HCT116 (cell line): ENCODE results near the gene ADGRE3. TPM values are rescaled to one million over a fixed set of nuclear protein-coding genes. Genes with fewer than 3 reads are reported as not detected.

ENCODE experiments used
- ATAC-seq: fragments of 200-7000 bp; cut with Tn5 transposase; 2 replicates; pipeline ENCODE4 v1.9.1; 2020; ENCODE audit warnings: mild to moderate bottlenecking, moderate library complexity
- BruUV-seq: library from RNA; stranded (reverse); fragments of 400-500 nt; replicated peaks from 2 replicates; lab custom pipeline; 2021; lab: Mats Ljungman, UMichigan
- CTCF ChIA-PET: fragments of 300-600 bp; sonication (Branson Sonifier 250); formaldehyde crosslinking; loops from one replicate; lab custom pipeline; 2021; ENCODE audit warnings: antibody characterized with exemption; lab: Charles Lee
- POLR2A ChIA-PET: fragments of 300-600, 350-600 bp; sonication (Branson Sonifier 250); formaldehyde crosslinking; loops from one replicate; lab custom pipeline; 2021; ENCODE audit warnings: antibody characterized with exemption; lab: Charles Lee
- RAD21 ChIA-PET, 2 experiments: fragments of 300-600 bp; sonication (Branson Sonifier 250); formaldehyde crosslinking; loops; one replicate each; lab custom pipeline; 2023; ENCODE audit warnings: low total read pairs in 2 of 2; ENCODE audit not compliant: uncharacterized antibody in 2 of 2, unreplicated experiment in 2 of 2, low non-redundant PET in 1 of 2; lab: Charles Lee
- DNase-seq: peaks from one replicate; pipeline ENCODE4 v3.0.0-alpha.2; 2010; ENCODE audit warnings: low read depth, low spot score
- H2AFZ ChIP-seq: fragments of 200-600 bp; shearing (Covaris generic), sonication (generic); 2 replicates; pipeline ENCODE4 v1.6.1; 2017; ENCODE audit warnings: low read depth, mixed run types, mixed read lengths, antibody characterized with exemption, low read length; ENCODE audit not compliant: poor library complexity, severe bottlenecking
- H3K27ac ChIP-seq: 2 replicates; pipeline ENCODE4 v1.5.1; 2012; ENCODE audit warnings: low read depth, low read length
- H3K27me3 ChIP-seq: fragments of 200-600 bp; sonication (generic); 2 replicates; pipeline ENCODE4 v1.6.1; 2016; ENCODE audit warnings: mixed run types, low read length, mixed read lengths; ENCODE audit not compliant: insufficient read depth
- H3K36me3 ChIP-seq, 2 experiments: fragments of 200-500 bp in 1 of 2; fragments of 200-600 bp in 1 of 2; sonication (Bioruptor generic) in 1 of 2; sonication (generic) in 1 of 2; 2 replicates each; pipeline versions ENCODE4 v1.5.1 to v1.6.1; 2014 to 2016; ENCODE audit warnings: low read length in 2 of 2, inconsistent platforms in 1 of 2, mixed read lengths in 1 of 2, mixed run types in 1 of 2; ENCODE audit not compliant: insufficient read depth in 2 of 2, control insufficient read depth in 1 of 2
- H3K4me1 ChIP-seq, 2 experiments: fragments of 200-600 bp in 1 of 2; sonication (generic) in 1 of 2; 2 replicates each; pipeline versions ENCODE4 v1.5.1 to v1.6.1; 2012 to 2017; ENCODE audit warnings: low read length in 2 of 2, inconsistent platforms in 1 of 2, mild to moderate bottlenecking in 1 of 2, mixed read lengths in 1 of 2, mixed run types in 1 of 2, moderate library complexity in 1 of 2; ENCODE audit not compliant: insufficient read depth in 2 of 2, control insufficient read depth in 1 of 2
- H3K4me2 ChIP-seq: fragments of 200-600 bp; sonication (generic); 2 replicates; pipeline ENCODE4 v1.6.1; 2017; ENCODE audit warnings: mixed run types, low read length, mixed read lengths
- H3K4me3 ChIP-seq, 2 experiments: fragments of 200-600 bp in 1 of 2; sonication (generic) in 1 of 2; replicated peaks in 1 of 2; 2 replicates each; pipeline ENCODE4 v1.5.1; 2011 to 2016; ENCODE audit warnings: low read length in 2 of 2, control low read depth in 1 of 2, low read depth in 1 of 2, mild to moderate bottlenecking in 1 of 2, mixed read lengths in 1 of 2, mixed run types in 1 of 2
- H3K79me2 ChIP-seq: fragments of 200-600 bp; sonication (generic); 2 replicates; pipeline ENCODE4 v1.6.1; 2017; ENCODE audit warnings: mild to moderate bottlenecking, mixed run types, low read length, moderate library complexity, mixed read lengths; ENCODE audit not compliant: insufficient read depth
- H3K9ac ChIP-seq: fragments of 200-600 bp; sonication (generic); 2 replicates; pipeline ENCODE4 v1.6.1; 2016; ENCODE audit warnings: low read length, mixed read lengths
- H3K9me2 ChIP-seq: fragments of 200-600 bp; sonication (generic), shearing (Covaris generic); 2 replicates; pipeline ENCODE4 v1.6.1; 2017; ENCODE audit warnings: mixed run types, mild to moderate bottlenecking, moderate library complexity; ENCODE audit not compliant: insufficient read depth
- H3K9me3 ChIP-seq, 2 experiments: fragments of 200-500 bp in 1 of 2; fragments of 200-600 bp in 1 of 2; sonication (Bioruptor generic) in 1 of 2; sonication (generic) in 1 of 2; 2 replicates each; pipeline ENCODE4 v1.6.1; 2014 to 2017; ENCODE audit warnings: low read length in 2 of 2, mixed read lengths in 2 of 2, inconsistent platforms in 1 of 2, low read depth in 1 of 2, mild to moderate bottlenecking in 1 of 2, mixed run types in 1 of 2, moderate library complexity in 1 of 2; ENCODE audit not compliant: control insufficient read depth in 1 of 2, insufficient read depth in 1 of 2
- H4K20me1 ChIP-seq: fragments of 200-600 bp; sonication (generic), shearing (Covaris generic); 2 replicates; pipeline ENCODE4 v1.6.1; 2017; ENCODE audit warnings: mixed run types, mild to moderate bottlenecking, moderate library complexity; ENCODE audit not compliant: insufficient read depth
- CBX3 ChIP-seq: IDR thresholded peaks from 2 replicates; pipeline ENCODE4 v1.6.1; 2012; ENCODE audit warnings: low read depth
- EGR1 ChIP-seq: IDR thresholded peaks from 2 replicates; pipeline ENCODE4 v1.6.1; 2012; ENCODE audit warnings: low read depth
- ELF1 ChIP-seq: IDR thresholded peaks from 2 replicates; pipeline ENCODE4 v1.6.1; 2012; ENCODE audit warnings: low read depth, borderline replicate concordance
- EZH2 ChIP-seq: fragments of 200-600 bp; sonication (generic); IDR thresholded peaks from 2 replicates; pipeline ENCODE4 v1.6.1; 2017; ENCODE audit warnings: antibody characterized with exemption, mixed run types
- FOSL1 ChIP-seq: IDR thresholded peaks from 2 replicates; pipeline ENCODE4 v1.6.1; 2012; ENCODE audit warnings: low read depth
- POLR2A ChIP-seq: IDR thresholded peaks from 2 replicates; pipeline ENCODE4 v1.7.0; 2011; ENCODE audit warnings: borderline replicate concordance; ENCODE audit not compliant: insufficient read depth, insufficient read length; ENCODE audit errors: extremely low read depth
- SIN3A ChIP-seq: IDR thresholded peaks from 2 replicates; pipeline ENCODE4 v1.6.1; 2012; ENCODE audit warnings: low read depth
- SP1 ChIP-seq: IDR thresholded peaks from 2 replicates; pipeline ENCODE4 v1.6.1; 2012; ENCODE audit warnings: low read depth
- TCF7L2 ChIP-seq: IDR thresholded peaks from 2 replicates; pipeline ENCODE4 v1.7.0; 2011; ENCODE audit warnings: borderline replicate concordance, inconsistent platforms; ENCODE audit not compliant: insufficient read depth, insufficient read length; ENCODE audit errors: extremely low read depth
- ZNF274 ChIP-seq: fragments of 200-500 bp; sonication (Bioruptor generic); IDR thresholded peaks from 2 replicates; pipeline ENCODE4 v1.6.1; 2014; ENCODE audit warnings: mild to moderate bottlenecking, low read depth, low read length, inconsistent platforms
- intact Hi-C: fragments of 100-400 bp; cut with micrococcal nuclease; formaldehyde crosslinking; loops from 2 replicates; pipeline ENCODE4 v1.10.0; 2022
- total RNA-seq: library from RNA; stranded (reverse); gene quantifications from one replicate; pipeline ENCODE4 v1.2.1, GENCODE V29; 2021; ENCODE audit not compliant: unreplicated experiment
- TF ChIP-seq, protein P1 (sequence below): IDR thresholded peaks from 2 replicates; pipeline ENCODE4 v1.6.1; 2012
- TF ChIP-seq, protein P2 (sequence below): IDR thresholded peaks from 2 replicates; pipeline ENCODE4 v1.6.1; 2012; ENCODE audit warnings: low read depth

ADGRE3 gene
- total RNA-seq, 1 experiment from 2014 or later: not detected

DNA sequence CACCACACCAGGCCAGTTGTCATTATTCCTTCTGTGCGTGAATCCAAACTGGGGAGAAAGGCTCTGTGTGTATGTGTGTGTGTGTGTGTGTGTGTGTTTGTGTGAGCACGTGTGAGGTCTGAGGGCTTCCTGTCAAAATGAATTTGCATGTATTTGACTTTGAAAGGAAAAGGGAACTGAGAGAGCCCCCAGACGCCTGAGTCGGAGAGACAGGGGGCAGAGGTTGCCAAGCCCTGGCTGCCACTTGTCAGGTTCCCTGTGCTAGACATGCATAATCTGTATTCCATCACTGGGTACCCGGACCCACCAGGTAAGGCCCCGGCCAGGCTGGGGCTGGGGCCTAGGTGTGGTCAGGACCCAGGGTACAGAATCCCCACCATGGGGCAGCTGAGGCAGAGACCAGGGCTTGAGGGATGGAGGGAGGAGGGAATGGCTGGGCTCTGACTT, 91.7 kb downstream of the ADGRE3 start, which contains the start of gene CLEC17A:
CLEC17A (plus strand) TSS at position 191 of the 447 bp plus-strand sequence; CDS start at position 268, 77 bp downstream.
- H2AFZ ChIP-seq: no peak within 1 kb of the TSS
- no peaks in the 10 kb centered on the region for H3K9me3 ChIP-seq
- CTCF ChIA-PET: no interaction called here
- H3K4me3 ChIP-seq: no peak within 1 kb of the TSS
- POLR2A ChIA-PET: no interaction called here
- no peaks in the 10 kb centered on the region for H3K36me3 ChIP-seq
- DNase-seq (no peak), ATAC-seq (no peak)
- no peaks in the 10 kb centered on the region for H4K20me1 ChIP-seq
- no TSS peak for BruUV-seq
- TF ChIP-seq ZNF274 (no peak), TCF7L2 (no peak), SIN3A (no peak), EZH2 (no peak), FOSL1 (no peak), POLR2A (no peak), CBX3 (no peak), ELF1 (no peak), SP1 (no peak), EGR1 (no peak)
- TF ChIP-seq, protein P1, sequence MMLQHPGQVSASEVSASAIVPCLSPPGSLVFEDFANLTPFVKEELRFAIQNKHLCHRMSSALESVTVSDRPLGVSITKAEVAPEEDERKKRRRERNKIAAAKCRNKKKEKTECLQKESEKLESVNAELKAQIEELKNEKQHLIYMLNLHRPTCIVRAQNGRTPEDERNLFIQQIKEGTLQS: no peak
- TF ChIP-seq, protein P2, sequence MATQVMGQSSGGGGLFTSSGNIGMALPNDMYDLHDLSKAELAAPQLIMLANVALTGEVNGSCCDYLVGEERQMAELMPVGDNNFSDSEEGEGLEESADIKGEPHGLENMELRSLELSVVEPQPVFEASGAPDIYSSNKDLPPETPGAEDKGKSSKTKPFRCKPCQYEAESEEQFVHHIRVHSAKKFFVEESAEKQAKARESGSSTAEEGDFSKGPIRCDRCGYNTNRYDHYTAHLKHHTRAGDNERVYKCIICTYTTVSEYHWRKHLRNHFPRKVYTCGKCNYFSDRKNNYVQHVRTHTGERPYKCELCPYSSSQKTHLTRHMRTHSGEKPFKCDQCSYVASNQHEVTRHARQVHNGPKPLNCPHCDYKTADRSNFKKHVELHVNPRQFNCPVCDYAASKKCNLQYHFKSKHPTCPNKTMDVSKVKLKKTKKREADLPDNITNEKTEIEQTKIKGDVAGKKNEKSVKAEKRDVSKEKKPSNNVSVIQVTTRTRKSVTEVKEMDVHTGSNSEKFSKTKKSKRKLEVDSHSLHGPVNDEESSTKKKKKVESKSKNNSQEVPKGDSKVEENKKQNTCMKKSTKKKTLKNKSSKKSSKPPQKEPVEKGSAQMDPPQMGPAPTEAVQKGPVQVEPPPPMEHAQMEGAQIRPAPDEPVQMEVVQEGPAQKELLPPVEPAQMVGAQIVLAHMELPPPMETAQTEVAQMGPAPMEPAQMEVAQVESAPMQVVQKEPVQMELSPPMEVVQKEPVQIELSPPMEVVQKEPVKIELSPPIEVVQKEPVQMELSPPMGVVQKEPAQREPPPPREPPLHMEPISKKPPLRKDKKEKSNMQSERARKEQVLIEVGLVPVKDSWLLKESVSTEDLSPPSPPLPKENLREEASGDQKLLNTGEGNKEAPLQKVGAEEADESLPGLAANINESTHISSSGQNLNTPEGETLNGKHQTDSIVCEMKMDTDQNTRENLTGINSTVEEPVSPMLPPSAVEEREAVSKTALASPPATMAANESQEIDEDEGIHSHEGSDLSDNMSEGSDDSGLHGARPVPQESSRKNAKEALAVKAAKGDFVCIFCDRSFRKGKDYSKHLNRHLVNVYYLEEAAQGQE: no peak
- no peak within 1 kb of the TSS for H3K4me2 ChIP-seq
- H3K9me2 ChIP-seq: no peaks in the 10 kb centered on the region
- RAD21 ChIA-PET: no interaction called here
- no peak within 1 kb of the TSS for H3K27ac ChIP-seq
- H3K79me2 ChIP-seq: no peaks in the 10 kb centered on the region
- no peak within 1 kb of the TSS for H3K9ac ChIP-seq
- intact Hi-C loops: no loop called here
- H3K27me3 ChIP-seq: no peaks in the 10 kb centered on the region
- H3K4me1 ChIP-seq: peaks cover 0 to 4% of the 10 kb centered on the region in 2 experiments; a peak in 3 of 4 replicates
